Stimulated activated CD4-positive, alpha-beta T cell treated with anti-CD3 and anti-CD28 coated beads, TNF-alpha, amount 100 ng/mL, for 24 hours (primary cell): ENCODE data around the gene SERPINA1.

Experiments
- DNase-seq, 3 experiments: peaks; one replicate each; pipeline ENCODE4 v3.0.0-alpha.2; 2020; ENCODE audit warnings: low read depth in 3 of 3

The SERPINA1 gene

GRCh38 chr14:94346065-94346786, 42.2 kb downstream of the SERPINA1 start:
- peak; percentile 26 to 68 (median 40) for DNase-seq

GRCh38 chr14:94345344-94346064, 42.9 kb downstream of the SERPINA1 start:
- no peak for DNase-seq

GRCh38 chr14:94344389-94344788, 44.0 kb downstream of the SERPINA1 start:
- DNase-seq, result no peak

GRCh38 chr14:94343238-94344005, 45.0 kb downstream of the SERPINA1 start:
- no peak for DNase-seq

GRCh38 chr14:94342334-94342934, 46.0 kb downstream of the SERPINA1 start:
- DNase-seq, result peak in 1 of 3 experiments; percentile 18

GRCh38 chr14:94341656-94342333, 46.6 kb downstream of the SERPINA1 start:
- no peak for DNase-seq

GRCh38 chr14:94340533-94340932, 47.9 kb downstream of the SERPINA1 start:
- DNase-seq, result no peak

GRCh38 chr14:94338023-94338422, 50.4 kb downstream of the SERPINA1 start:
- DNase-seq, result no peak

- DNase-seq, result no peak
Measured at GRCh38 chr14:94337274-94337673, 51.1 kb downstream of the SERPINA1 start.

- no peak for DNase-seq
Measured at GRCh38 chr14:94334872-94335271, 53.5 kb downstream of the SERPINA1 start.

- no peak for DNase-seq
Measured at GRCh38 chr14:94332587-94332986, 55.8 kb downstream of the SERPINA1 start.

- DNase-seq, result no peak
Measured at GRCh38 chr14:94332063-94332583, 56.3 kb downstream of the SERPINA1 start.

- no peak for DNase-seq
Measured at GRCh38 chr14:94331462-94331861, 56.9 kb downstream of the SERPINA1 start.

GRCh38 chr14:94330857-94331256, 57.5 kb downstream of the SERPINA1 start:
- no peak for DNase-seq

GRCh38 chr14:94330432-94330831, 58.0 kb downstream of the SERPINA1 start:
- DNase-seq, result no peak

GRCh38 chr14:94329857-94330256, 58.5 kb downstream of the SERPINA1 start:
- DNase-seq, result no peak

GRCh38 chr14:94328196-94328595, 60.2 kb downstream of the SERPINA1 start:
- no peak for DNase-seq
